ENCODE results near the gene PARP12.

The PARP12 gene

GRCh38 chr7:140029072-140029471 lies 33.7 kb downstream of the PARP12 start:
- H3K4me3 ChIP-seq (ENCODE audit: low read depth, low read length), result no peak overlapping the region
- H3K36me3 ChIP-seq (ENCODE audit: control insufficient read depth, insufficient read depth, low read length), result peaks cover 5% of the 10 kb centered on the region
- H3K9ac ChIP-seq (ENCODE audit: low read depth, low read length), result no peak overlapping the region
- H3K27me3 ChIP-seq (ENCODE audit: control insufficient read depth, insufficient read depth, low read length), result no peaks in the 10 kb centered on the region
- no peaks in the 10 kb centered on the region for H3K9me3 ChIP-seq (ENCODE audit: control insufficient read depth, insufficient read depth, low read length)
- H3K4me1 ChIP-seq (ENCODE audit: control insufficient read depth, insufficient read depth, low read length), result no peaks in the 10 kb centered on the region

DNA sequence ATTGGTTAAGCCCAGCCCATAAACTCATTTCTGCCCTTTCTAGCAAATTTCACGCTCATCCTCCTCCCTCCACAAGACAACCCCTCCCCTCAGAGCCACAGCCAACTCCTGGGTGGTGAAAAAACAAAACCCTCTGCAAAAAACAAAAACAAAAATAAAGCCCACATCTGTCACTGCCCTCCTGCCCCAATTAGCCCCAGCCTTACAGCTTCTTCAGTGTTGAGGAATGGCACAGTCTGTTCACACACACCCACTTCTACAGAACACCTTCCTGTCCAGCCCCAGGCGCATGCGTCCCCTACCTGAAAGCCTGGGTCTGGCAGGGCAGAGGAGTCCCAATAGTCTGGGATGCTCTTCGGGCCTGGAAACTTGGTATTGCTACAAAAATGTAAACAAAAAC lies 34.4 kb downstream of the PARP12 start:
- Histone ChIP-seq H3K27me3 (ENCODE audit: control insufficient read depth, insufficient read depth, low read length) (no peaks in the 10 kb centered on the region), H3K9me3 (ENCODE audit: control insufficient read depth, insufficient read depth, low read length) (no peaks in the 10 kb centered on the region), H3K9ac (ENCODE audit: low read depth, low read length) (no peak overlapping the region), H3K36me3 (ENCODE audit: control insufficient read depth, insufficient read depth, low read length) (peaks cover 5% of the 10 kb centered on the region), H3K4me3 (ENCODE audit: low read depth, low read length) (no peak overlapping the region), H3K4me1 (ENCODE audit: control insufficient read depth, insufficient read depth, low read length) (no peaks in the 10 kb centered on the region)

DNA sequence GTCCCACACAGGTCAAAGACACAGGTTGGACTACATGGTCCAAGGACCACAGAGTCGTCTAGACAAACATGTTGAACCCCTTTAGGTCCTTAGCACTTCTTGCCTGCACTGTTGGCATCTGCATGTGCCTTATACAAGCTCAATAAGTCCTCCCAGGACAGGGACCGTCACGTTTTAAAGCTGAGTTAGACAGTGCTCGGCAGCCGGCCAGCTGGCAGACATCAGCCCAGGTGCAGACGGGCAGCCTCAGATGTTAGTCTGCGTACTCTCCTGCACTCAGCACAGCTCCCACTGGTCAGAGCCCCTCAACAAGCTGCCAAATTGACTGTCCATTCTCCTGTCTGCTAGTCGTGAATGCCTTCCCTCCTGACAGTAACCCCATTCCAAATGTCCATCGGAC lies 34.9 kb downstream of the PARP12 start:
- no peak overlapping the region for H3K9ac ChIP-seq (ENCODE audit: low read depth, low read length)
- H3K4me3 ChIP-seq (ENCODE audit: low read depth, low read length), result no peak overlapping the region
- no peaks in the 10 kb centered on the region for H3K4me1 ChIP-seq (ENCODE audit: control insufficient read depth, insufficient read depth, low read length)
- H3K27me3 ChIP-seq (ENCODE audit: control insufficient read depth, insufficient read depth, low read length), result no peaks in the 10 kb centered on the region
- peaks cover 5% of the 10 kb centered on the region for H3K36me3 ChIP-seq (ENCODE audit: control insufficient read depth, insufficient read depth, low read length)
- H3K9me3 ChIP-seq (ENCODE audit: control insufficient read depth, insufficient read depth, low read length), result no peaks in the 10 kb centered on the region

DNA sequence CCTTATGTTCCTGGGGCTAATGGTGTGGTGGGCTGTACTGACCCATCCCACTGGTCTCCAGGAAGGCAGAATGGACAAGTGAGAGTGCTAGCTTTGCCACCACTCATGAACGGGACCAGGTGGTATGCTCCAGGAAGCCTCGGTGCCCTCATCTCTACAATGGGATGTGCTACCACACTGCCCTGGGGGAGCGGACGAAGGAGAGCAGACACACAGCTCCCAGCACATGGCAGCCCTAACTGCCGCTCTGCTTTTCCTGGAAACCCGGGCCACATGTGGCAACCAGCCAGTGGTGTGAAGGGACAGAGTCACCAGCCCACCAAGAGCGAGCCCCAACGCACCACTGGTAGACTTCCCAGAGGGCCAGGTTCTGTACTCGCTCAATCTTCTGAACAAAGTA lies 35.8 kb downstream of the PARP12 start:
- Histone ChIP-seq H3K36me3 (ENCODE audit: control insufficient read depth, insufficient read depth, low read length) (peaks cover 5% of the 10 kb centered on the region), H3K4me3 (ENCODE audit: low read depth, low read length) (no peak overlapping the region), H3K9me3 (ENCODE audit: control insufficient read depth, insufficient read depth, low read length) (no peaks in the 10 kb centered on the region)

DNA sequence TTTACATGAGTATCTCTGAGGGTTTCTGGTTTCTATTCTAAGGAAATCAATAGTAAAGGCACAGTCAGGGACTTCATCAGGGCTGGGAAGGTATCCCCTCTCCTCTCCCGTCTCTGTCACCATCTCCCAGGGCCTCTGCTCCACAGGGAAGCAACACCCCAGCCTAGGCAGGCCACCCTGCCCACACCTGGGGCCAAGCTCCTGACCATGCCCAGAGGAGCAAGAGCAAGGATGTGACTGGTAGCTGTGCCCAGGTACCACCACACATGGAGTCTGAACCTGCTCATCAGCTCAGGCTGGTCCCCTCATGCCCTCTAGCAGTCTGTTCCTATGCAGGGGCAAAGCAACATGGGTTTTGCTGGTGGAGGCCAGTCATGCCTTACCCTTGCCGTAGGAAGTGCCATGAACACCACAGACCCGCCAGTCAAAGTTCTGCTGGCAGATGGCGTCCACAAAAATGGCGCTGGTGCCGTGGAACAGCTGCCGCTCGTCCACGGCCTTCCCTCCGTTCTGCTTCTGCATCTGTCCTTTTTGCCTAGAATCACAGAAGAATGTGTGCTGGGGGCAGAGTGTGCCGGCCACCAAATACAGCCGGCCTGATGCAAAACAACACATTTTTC lies 36.8 kb downstream of the PARP12 start:
- Histone ChIP-seq H3K27me3 (ENCODE audit: control insufficient read depth, insufficient read depth, low read length) (no peaks in the 10 kb centered on the region), H3K9me3 (ENCODE audit: control insufficient read depth, insufficient read depth, low read length) (no peaks in the 10 kb centered on the region), H3K36me3 (ENCODE audit: control insufficient read depth, insufficient read depth, low read length) (peaks cover 5% of the 10 kb centered on the region), H3K4me3 (ENCODE audit: low read depth, low read length) (no peak overlapping the region), H3K9ac (ENCODE audit: low read depth, low read length) (no peak overlapping the region), H3K4me1 (ENCODE audit: control insufficient read depth, insufficient read depth, low read length) (no peaks in the 10 kb centered on the region)

More for the DNA sequence above, 35.8 kb downstream of the PARP12 start:
- H3K9ac ChIP-seq (ENCODE audit: low read depth, low read length), result no peak overlapping the region
- no peaks in the 10 kb centered on the region for H3K4me1 ChIP-seq (ENCODE audit: control insufficient read depth, insufficient read depth, low read length)
- H3K27me3 ChIP-seq (ENCODE audit: control insufficient read depth, insufficient read depth, low read length), result no peaks in the 10 kb centered on the region

- H3K9me3 ChIP-seq (ENCODE audit: control insufficient read depth, insufficient read depth, low read length), result no peaks in the 10 kb centered on the region
- H3K9ac ChIP-seq (ENCODE audit: low read depth, low read length), result no peak overlapping the region
- H3K27me3 ChIP-seq (ENCODE audit: control insufficient read depth, insufficient read depth, low read length), result no peaks in the 10 kb centered on the region
- peaks cover 5% of the 10 kb centered on the region for H3K36me3 ChIP-seq (ENCODE audit: control insufficient read depth, insufficient read depth, low read length)
- no peak overlapping the region for H3K4me3 ChIP-seq (ENCODE audit: low read depth, low read length)
- no peaks in the 10 kb centered on the region for H3K4me1 ChIP-seq (ENCODE audit: control insufficient read depth, insufficient read depth, low read length)
Observed at GRCh38 chr7:140025241-140025640, 37.5 kb downstream of the PARP12 start.

- H3K9me3 ChIP-seq (ENCODE audit: control insufficient read depth, insufficient read depth, low read length), result no peaks in the 10 kb centered on the region
- H3K36me3 ChIP-seq (ENCODE audit: control insufficient read depth, insufficient read depth, low read length), result peaks cover 5% of the 10 kb centered on the region
- no peak overlapping the region for H3K4me3 ChIP-seq (ENCODE audit: low read depth, low read length)
- H3K4me1 ChIP-seq (ENCODE audit: control insufficient read depth, insufficient read depth, low read length), result no peaks in the 10 kb centered on the region
- H3K27me3 ChIP-seq (ENCODE audit: control insufficient read depth, insufficient read depth, low read length), result no peaks in the 10 kb centered on the region
- H3K9ac ChIP-seq (ENCODE audit: low read depth, low read length), result no peak overlapping the region
Observed at GRCh38 chr7:140024585-140024984, 38.2 kb downstream of the PARP12 start.

DNA sequence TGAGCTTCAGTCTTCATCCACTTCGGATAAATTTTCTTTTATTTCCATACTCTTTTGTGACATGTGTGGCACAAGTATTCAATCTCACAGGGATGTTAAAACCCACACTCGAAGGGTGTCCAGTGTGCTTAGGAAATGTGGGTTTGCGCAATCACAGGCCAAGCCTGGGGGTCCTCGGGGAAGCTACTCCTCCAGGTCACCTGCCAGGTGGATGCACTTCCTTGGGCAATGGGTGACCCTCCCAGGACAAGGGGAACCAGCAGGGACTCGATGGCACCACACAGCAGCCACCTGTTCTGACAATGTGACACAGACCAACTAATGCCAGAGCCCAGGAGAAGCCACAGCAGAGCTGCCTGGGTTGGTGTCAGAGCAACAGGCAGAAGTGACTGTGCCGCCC lies 39.0 kb downstream of the PARP12 start:
- H3K27me3 ChIP-seq (ENCODE audit: control insufficient read depth, insufficient read depth, low read length), result no peaks in the 10 kb centered on the region
- peaks cover 5% of the 10 kb centered on the region for H3K36me3 ChIP-seq (ENCODE audit: control insufficient read depth, insufficient read depth, low read length)
- no peaks in the 10 kb centered on the region for H3K9me3 ChIP-seq (ENCODE audit: control insufficient read depth, insufficient read depth, low read length)
- no peaks in the 10 kb centered on the region for H3K4me1 ChIP-seq (ENCODE audit: control insufficient read depth, insufficient read depth, low read length)
- H3K4me3 ChIP-seq (ENCODE audit: low read depth, low read length), result no peak overlapping the region
- no peak overlapping the region for H3K9ac ChIP-seq (ENCODE audit: low read depth, low read length)

DNA sequence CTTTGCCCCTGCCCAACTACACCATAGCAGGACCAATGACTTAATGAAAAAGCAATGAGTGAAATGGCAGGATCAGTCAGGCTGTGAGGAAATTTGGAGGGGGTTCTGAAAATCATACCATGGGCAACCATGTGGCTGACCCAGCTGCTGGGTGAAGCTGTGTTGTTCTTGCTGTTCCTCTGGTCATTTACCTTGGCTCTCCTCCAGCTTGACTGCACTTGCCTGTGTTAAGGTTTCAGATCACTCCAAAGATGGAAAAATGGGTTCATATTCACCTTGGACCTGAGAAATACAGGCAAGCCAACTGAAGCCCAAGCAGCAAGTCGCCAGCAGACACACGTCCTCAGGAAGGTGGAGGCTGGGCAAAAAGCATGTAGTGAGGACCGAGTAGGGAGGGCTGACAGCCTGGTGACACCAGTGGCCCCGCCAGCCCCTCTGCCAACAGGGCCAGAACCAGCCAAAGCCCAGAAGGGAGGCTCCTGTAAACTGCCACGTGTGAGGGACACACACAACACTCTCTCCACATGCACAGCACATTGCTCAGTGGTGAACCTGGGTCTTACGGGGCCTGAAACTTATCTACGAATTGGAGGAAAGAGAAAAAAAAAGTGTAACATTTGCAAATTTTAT lies 40.1 kb downstream of the PARP12 start:
- peaks cover 5% of the 10 kb centered on the region for H3K36me3 ChIP-seq (ENCODE audit: control insufficient read depth, insufficient read depth, low read length)

DNA sequence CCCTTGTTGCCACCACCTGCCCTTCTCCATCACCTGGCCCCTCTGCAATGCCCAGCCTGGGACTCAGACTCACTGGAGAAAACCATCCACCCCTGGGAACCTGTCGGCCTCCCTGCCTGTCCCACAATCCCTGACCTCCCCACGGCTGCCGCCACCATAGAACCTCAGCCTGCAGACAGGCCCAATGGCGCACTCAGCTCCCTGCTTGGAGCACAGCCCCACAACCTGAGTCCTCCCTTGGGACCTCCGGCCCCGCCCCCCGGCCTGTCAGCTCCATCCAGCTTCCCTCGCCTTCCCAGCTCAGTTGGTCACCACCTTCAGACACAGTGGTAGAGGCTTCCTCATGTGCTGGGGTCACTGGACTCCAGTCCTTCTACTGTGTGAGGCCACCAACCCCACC lies 41.1 kb downstream of the PARP12 start:
- H3K36me3 ChIP-seq (ENCODE audit: control insufficient read depth, insufficient read depth, low read length), result no peaks in the 10 kb centered on the region
- H3K4me3 ChIP-seq (ENCODE audit: low read depth, low read length), result no peak overlapping the region
- no peaks in the 10 kb centered on the region for H3K4me1 ChIP-seq (ENCODE audit: control insufficient read depth, insufficient read depth, low read length)
- no peaks in the 10 kb centered on the region for H3K9me3 ChIP-seq (ENCODE audit: control insufficient read depth, insufficient read depth, low read length)
- H3K9ac ChIP-seq (ENCODE audit: low read depth, low read length), result no peak overlapping the region
- H3K27me3 ChIP-seq (ENCODE audit: control insufficient read depth, insufficient read depth, low read length), result no peaks in the 10 kb centered on the region

More for the DNA sequence above, 40.1 kb downstream of the PARP12 start:
- Histone ChIP-seq H3K4me3 (ENCODE audit: low read depth, low read length) (no peak overlapping the region), H3K9me3 (ENCODE audit: control insufficient read depth, insufficient read depth, low read length) (no peaks in the 10 kb centered on the region), H3K9ac (ENCODE audit: low read depth, low read length) (no peak overlapping the region), H3K27me3 (ENCODE audit: control insufficient read depth, insufficient read depth, low read length) (no peaks in the 10 kb centered on the region), H3K4me1 (ENCODE audit: control insufficient read depth, insufficient read depth, low read length) (no peaks in the 10 kb centered on the region)

DNA sequence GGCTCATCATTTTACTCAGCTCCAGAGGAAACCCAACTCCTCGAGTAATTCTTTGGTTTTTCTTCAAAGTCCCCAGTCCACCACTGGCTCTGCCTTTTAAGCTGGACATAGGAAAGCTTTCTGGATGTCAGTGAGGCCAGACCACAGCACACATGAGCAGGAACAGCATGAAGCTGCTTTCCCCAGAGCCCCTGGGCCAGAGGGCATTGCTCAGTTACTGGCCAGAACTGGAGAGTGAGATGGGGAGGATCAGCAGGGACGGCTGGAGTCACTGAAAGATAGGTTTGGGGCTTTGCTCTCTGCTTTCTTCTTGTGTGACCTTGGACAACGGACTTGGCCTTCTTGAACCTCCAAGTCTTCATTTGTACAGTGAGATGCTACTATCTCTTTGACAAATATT lies 43.1 kb downstream of the PARP12 start:
- Histone ChIP-seq H3K9ac (ENCODE audit: low read depth, low read length) (no peak overlapping the region), H3K27me3 (ENCODE audit: control insufficient read depth, insufficient read depth, low read length) (no peaks in the 10 kb centered on the region), H3K4me1 (ENCODE audit: control insufficient read depth, insufficient read depth, low read length) (no peaks in the 10 kb centered on the region), H3K36me3 (ENCODE audit: control insufficient read depth, insufficient read depth, low read length) (no peaks in the 10 kb centered on the region), H3K9me3 (ENCODE audit: control insufficient read depth, insufficient read depth, low read length) (no peaks in the 10 kb centered on the region), H3K4me3 (ENCODE audit: low read depth, low read length) (no peak overlapping the region)

GRCh38 chr7:140019172-140019571 lies 43.6 kb downstream of the PARP12 start:
- no peaks in the 10 kb centered on the region for H3K36me3 ChIP-seq (ENCODE audit: control insufficient read depth, insufficient read depth, low read length)
- H3K4me3 ChIP-seq (ENCODE audit: low read depth, low read length), result no peak overlapping the region
- no peaks in the 10 kb centered on the region for H3K27me3 ChIP-seq (ENCODE audit: control insufficient read depth, insufficient read depth, low read length)
- H3K9me3 ChIP-seq (ENCODE audit: control insufficient read depth, insufficient read depth, low read length), result no peaks in the 10 kb centered on the region
- H3K4me1 ChIP-seq (ENCODE audit: control insufficient read depth, insufficient read depth, low read length), result no peaks in the 10 kb centered on the region
- H3K9ac ChIP-seq (ENCODE audit: low read depth, low read length), result no peak overlapping the region

Data from iPS-15b (cell line).